Neural cell (in vitro differentiated cells): ENCODE measurements around the gene ITLN2. TPM values are rescaled to one million over a fixed set of nuclear protein-coding genes. Genes with fewer than 3 reads are reported as not detected.

ENCODE experiments used
- H2AFZ ChIP-seq: fragments of 200-600, 300-800 bp; sonication (generic), shearing (Covaris generic); 2 replicates; pipeline ENCODE4 v1.6.0; 2014; ENCODE audit warnings: low read depth, mild to moderate bottlenecking, antibody characterized with exemption, low read length, moderate library complexity
- H3F3A ChIP-seq: fragments of 200-600 bp; shearing (Covaris generic); 2 replicates; pipeline ENCODE4 v1.6.1; 2016; ENCODE audit warnings: mild to moderate bottlenecking, moderate library complexity, mixed read lengths, antibody characterized with exemption, low read length; ENCODE audit not compliant: insufficient read depth, poor library complexity, severe bottlenecking
- H3K27ac ChIP-seq: fragments of 200-600, 300-800 bp; sonication (generic), shearing (Covaris generic); 2 replicates; pipeline ENCODE4 v1.5.1; 2014; ENCODE audit warnings: mild to moderate bottlenecking, low read length, moderate library complexity
- H3K27me3 ChIP-seq: fragments of 300-800, 200-600 bp; sonication (generic), shearing (Covaris generic); 2 replicates; pipeline ENCODE4 v1.6.0; 2014; ENCODE audit warnings: mild to moderate bottlenecking, low read depth, low read length, moderate library complexity; ENCODE audit not compliant: insufficient read depth
- H3K36me3 ChIP-seq: fragments of 300-800, 200-600 bp; sonication (generic), shearing (Covaris generic); 2 replicates; pipeline ENCODE4 v1.5.1; 2014; ENCODE audit warnings: mild to moderate bottlenecking, antibody characterized with exemption, low read length, moderate library complexity; ENCODE audit not compliant: insufficient read depth
- H3K4me2 ChIP-seq: fragments of 300-800, 200-600 bp; sonication (generic), shearing (Covaris generic); 2 replicates; pipeline ENCODE4 v1.6.0; 2014; ENCODE audit warnings: mild to moderate bottlenecking, low read length
- H3K4me3 ChIP-seq: fragments of 300-800, 200-600 bp; sonication (generic), shearing (Covaris generic); 2 replicates; pipeline ENCODE4 v1.5.1; 2014; ENCODE audit warnings: mild to moderate bottlenecking, low read length, moderate library complexity
- H3K79me2 ChIP-seq: fragments of 200-600 bp; shearing (Covaris generic); replicated peaks from 2 replicates; pipeline ENCODE4 v1.6.0; 2014; ENCODE audit warnings: mild to moderate bottlenecking, low read length, moderate library complexity; ENCODE audit not compliant: insufficient read depth
- H3K9ac ChIP-seq: fragments of 300-800, 200-600 bp; sonication (generic), shearing (Covaris generic); 2 replicates; pipeline ENCODE4 v1.6.1; 2016; ENCODE audit warnings: mild to moderate bottlenecking, low read length, mixed read lengths
- H3K9me2 ChIP-seq: fragments of 200-600 bp; shearing (Covaris generic); 2 replicates; pipeline ENCODE4 v1.6.1; 2016; ENCODE audit warnings: mild to moderate bottlenecking, low read length, mixed read lengths; ENCODE audit not compliant: insufficient read depth
- H3K9me3 ChIP-seq: fragments of 200-600, 300-800 bp; sonication (generic), shearing (Covaris generic); 2 replicates; pipeline ENCODE4 v1.6.1; 2016; ENCODE audit warnings: mild to moderate bottlenecking, mixed run types, low read length, moderate library complexity, mixed read lengths
- H4K20me1 ChIP-seq: fragments of 200-600 bp; shearing (Covaris generic); 2 replicates; pipeline ENCODE4 v1.6.1; 2016; ENCODE audit warnings: mild to moderate bottlenecking, mixed run types; ENCODE audit not compliant: insufficient read depth
- CTCF ChIP-seq: fragments of 450-650 bp; IDR thresholded peaks from 2 replicates; pipeline ENCODE4 v1.5.1; 2014; ENCODE audit warnings: antibody characterized with exemption, mild to moderate bottlenecking, moderate library complexity; ENCODE audit not compliant: poor library complexity, severe bottlenecking
- EP300 ChIP-seq: fragments of 450-650 bp; conservative IDR thresholded peaks from 2 replicates; pipeline ENCODE4 v1.6.1; 2014; ENCODE audit warnings: antibody characterized with exemption, mild to moderate bottlenecking, moderate library complexity; ENCODE audit not compliant: poor library complexity, severe bottlenecking
- EZH2 ChIP-seq: fragments of 200-600, 300-800 bp; shearing (Covaris generic), sonication (generic); IDR thresholded peaks from 2 replicates; pipeline ENCODE4 v1.6.1; 2014; ENCODE audit warnings: antibody characterized with exemption, low read length, borderline replicate concordance, mild to moderate bottlenecking; ENCODE audit not compliant: insufficient read depth, poor library complexity, severe bottlenecking
- MXI1 ChIP-seq: fragments of 450-650 bp; conservative IDR thresholded peaks from 2 replicates; pipeline ENCODE4 v1.6.1; 2014; ENCODE audit warnings: antibody characterized with exemption, mild to moderate bottlenecking; ENCODE audit not compliant: poor library complexity, severe bottlenecking
- POLR2AphosphoS5 ChIP-seq: IDR thresholded peaks from 2 replicates; pipeline ENCODE4 v1.6.1; 2012
- RAD21 ChIP-seq: fragments of 450-650 bp; conservative IDR thresholded peaks from 2 replicates; pipeline ENCODE4 v1.6.1; 2014; ENCODE audit warnings: antibody characterized with exemption, mild to moderate bottlenecking, moderate library complexity
- REST ChIP-seq: IDR thresholded peaks from 2 replicates; pipeline ENCODE4 v1.6.1; 2012; ENCODE audit warnings: borderline replicate concordance
- SMC3 ChIP-seq: fragments of 450-650 bp; conservative IDR thresholded peaks from 2 replicates; pipeline ENCODE4 v1.6.1; 2014; ENCODE audit warnings: antibody characterized with exemption, mild to moderate bottlenecking, moderate library complexity; ENCODE audit not compliant: poor library complexity
- TAF1 ChIP-seq: IDR thresholded peaks from 2 replicates; pipeline ENCODE4 v1.6.1; 2012; ENCODE audit warnings: low read depth
- polyA plus RNA-seq: library from polyadenylated mRNA; depleted of rRNA; stranded (reverse); fragments of >200 nt; gene quantifications from 2 replicates; pipeline ENCODE4 v1.2.3, GENCODE V29; 2014

Gene ITLN2
- polyA plus RNA-seq, 1 donor from 2014 or later, result not detected

- Histone ChIP-seq H3K4me3 (no peak overlapping the region), H3K9ac (no peak overlapping the region), H3F3A (no peaks in the 10 kb centered on the region), H3K9me3 (no peaks in the 10 kb centered on the region), H3K79me2 (no peaks in the 10 kb centered on the region), H3K27ac (no peak overlapping the region), H3K9me2 (no peaks in the 10 kb centered on the region), H2AFZ (no peak overlapping the region), H4K20me1 (no peaks in the 10 kb centered on the region), H3K36me3 (no peaks in the 10 kb centered on the region), H3K4me2 (no peak overlapping the region), H3K27me3 (peaks cover 20% of the 10 kb centered on the region)
- TF ChIP-seq MXI1 (no peak), SMC3 (no peak), REST (no peak), POLR2AphosphoS5 (no peak), CTCF (no peak), EZH2 (no peak), TAF1 (no peak), RAD21 (no peak), EP300 (no peak)
These were observed 31.1 kb upstream of the ITLN2 start for GRCh38 chr1:160985723-160986122.

GRCh38 chr1:160981584-160982411, 27.2 kb upstream of the ITLN2 start:
- Histone ChIP-seq H3K27ac (no peak overlapping the region), H3K9ac (no peak overlapping the region), H3K9me3 (no peaks in the 10 kb centered on the region), H3F3A (no peaks in the 10 kb centered on the region), H3K9me2 (no peaks in the 10 kb centered on the region), H4K20me1 (no peaks in the 10 kb centered on the region), H3K27me3 (peaks cover 24% of the 10 kb centered on the region), H3K4me3 (peak overlapping the region; percentile 44), H2AFZ (no peak overlapping the region), H3K4me2 (no peak overlapping the region), H3K36me3 (no peaks in the 10 kb centered on the region), H3K79me2 (no peaks in the 10 kb centered on the region)
- TF ChIP-seq RAD21 (no peak), SMC3 (no peak), CTCF (no peak), REST (no peak), EP300 (no peak), MXI1 (no peak), POLR2AphosphoS5 (no peak), EZH2 (no peak), TAF1 (no peak)
